ENCODE results near the gene TMEM60.

GRCh38 chr7:77788327-77788902, 9.8 kb downstream of the TMEM60 start:
- TF ChIP-seq POLR2A (IDR thresholded peaks at IDR 0.05): no peak
- no peak for TF ChIP-seq POLR2AphosphoS5 (IDR thresholded peaks at IDR 0.05)
